Left lung (tissue), 10 donors: Measurements from ENCODE around the gene ADGRG2. TPM values are rescaled to one million over a fixed set of nuclear protein-coding genes. Genes with fewer than 3 reads are reported as not detected.
A peak's percentile ranks its signal among the peaks of the same experiment; 100 is the strongest.

Experiments used
- ATAC-seq: fragments of 200-7000 bp; cut with Tn5 transposase; one replicate; pipeline ENCODE4 v1.9.1; 2020; ENCODE audit warnings: moderate library complexity
- DNase-seq, 4 donors: peaks; one replicate each; pipeline ENCODE4 v3.0.0-alpha.2; 2013 to 2020
- H3K27ac ChIP-seq, 2 donors: fragments of 200-600 bp; sonication (generic) in 1 of 2; one replicate each; pipeline versions ENCODE4 v1.5.0 to v1.8.0; 2020 to 2021
- H3K27me3 ChIP-seq, 2 donors: fragments of 200-600 bp; sonication (generic) in 1 of 2; one replicate each; pipeline versions ENCODE4 v1.5.0 to v1.8.0; 2020 to 2021
- H3K36me3 ChIP-seq, 2 donors: fragments of 200-600 bp; sonication (generic) in 1 of 2; one replicate each; pipeline versions ENCODE4 v1.5.0 to v1.8.0; 2020 to 2021
- H3K4me1 ChIP-seq, 2 donors: fragments of 200-600 bp; one replicate each; pipeline ENCODE4 v1.8.0; 2021
- H3K4me3 ChIP-seq, 2 donors: fragments of 200-600 bp; sonication (generic) in 1 of 2; one replicate each; pipeline versions ENCODE4 v1.5.0 to v1.8.0; 2020 to 2021; ENCODE audit warnings: mild to moderate bottlenecking in 1 of 2
- H3K9me3 ChIP-seq, 2 donors: fragments of 200-600 bp; sonication (generic) in 1 of 2; one replicate each; pipeline versions ENCODE4 v1.5.0 to v1.8.0; 2020 to 2021
- CTCF ChIP-seq, 2 donors: fragments of 200-600 bp; sonication (generic) in 1 of 2; IDR thresholded peaks; one replicate each; pipeline versions ENCODE4 v1.5.0 to v1.8.0; 2021; ENCODE audit warnings: antibody characterized with exemption in 2 of 2
- intact Hi-C, 2 donors: fragments of 100-400 bp; cut with DNase I; formaldehyde crosslinking; loops; one replicate each; pipeline versions ENCODE4 v1.11.2 to v1.14.2; 2022
- polyA plus RNA-seq, 6 donors: library from polyadenylated mRNA; unstranded; fragments of 120-200 nt; gene quantifications; one replicate each; pipeline ENCODE4 v1.2.1, GENCODE V29; 2013; ENCODE audit not compliant: insufficient read length in 6 of 6
- total RNA-seq, 2 donors: library from RNA; stranded (reverse); fragmentation: NEBNext Ultra II Directional; extraction: Animal tissue kit (Norgen Biotek cat#: 25700); gene quantifications; one replicate each; pipeline ENCODE4 v1.2.1, GENCODE V29; 2021
- donor health status: DM: no; HTN: yes; CAD: no.
- donor health status: DM: no; HTN: no; CAD: no.

The ADGRG2 gene
- total and polyA plus RNA-seq, 8 donors, result 2.2 to 4.8 (median 2.7) TPM

GRCh38 chrX:18961686-18962085 is 160.6 kb downstream of the ADGRG2 start:
- H3K9me3 ChIP-seq, result no peaks in the 10 kb centered on the region
- H3K4me3 ChIP-seq, result no peak overlapping the region
- no peaks in the 10 kb centered on the region for H3K4me1 ChIP-seq
- H3K27ac ChIP-seq, result peak overlapping the region in 1 of 2 donors; percentile 61
- H3K36me3 ChIP-seq, result no peaks in the 10 kb centered on the region
- intact Hi-C loops, result no loop called here
- TF ChIP-seq CTCF (IDR thresholded peaks at IDR 0.05), result no peak
- H3K27me3 ChIP-seq, result no peaks in the 10 kb centered on the region
- DNase-seq, result no peak
- ATAC-seq, result no peak

- Histone ChIP-seq H3K27ac (peak overlapping the region in 1 of 2 donors; percentile 64), H3K27me3 (no peaks in the 10 kb centered on the region), H3K36me3 (no peaks in the 10 kb centered on the region), H3K4me1 (no peaks in the 10 kb centered on the region), H3K4me3 (no peak overlapping the region), H3K9me3 (no peaks in the 10 kb centered on the region)
- ATAC-seq (no peak), DNase-seq (no peak)
- TF ChIP-seq CTCF (IDR thresholded peaks at IDR 0.05), result no peak
- intact Hi-C loops, result no loop called here
Observed at GRCh38 chrX:18956303-18957032, 165.8 kb downstream of the ADGRG2 start.

GRCh38 chrX:18955676-18956075 is 166.6 kb downstream of the ADGRG2 start:
- no peaks in the 10 kb centered on the region for H3K4me1 ChIP-seq
- no peaks in the 10 kb centered on the region for H3K36me3 ChIP-seq
- peak overlapping the region in 1 of 2 donors; percentile 64 for H3K27ac ChIP-seq
- TF ChIP-seq CTCF (IDR thresholded peaks at IDR 0.05), result no peak
- DNase-seq, result no peak
- H3K27me3 ChIP-seq, result no peaks in the 10 kb centered on the region
- no peaks in the 10 kb centered on the region for H3K9me3 ChIP-seq
- intact Hi-C loops, result no loop called here
- ATAC-seq, result no peak
- H3K4me3 ChIP-seq, result no peak overlapping the region

GRCh38 chrX:18951032-18951431 is 171.2 kb downstream of the ADGRG2 start:
- DNase-seq (no peak), ATAC-seq (no peak)
- no peaks in the 10 kb centered on the region for H3K9me3 ChIP-seq
- H3K36me3 ChIP-seq, result no peaks in the 10 kb centered on the region
- no peak overlapping the region for H3K4me3 ChIP-seq
- intact Hi-C loops, result no loop called here
- no peak for TF ChIP-seq CTCF (IDR thresholded peaks at IDR 0.05)
- H3K4me1 ChIP-seq, result no peaks in the 10 kb centered on the region
- H3K27me3 ChIP-seq, result no peaks in the 10 kb centered on the region
- no peak overlapping the region for H3K27ac ChIP-seq

GRCh38 chrX:18949944-18950301 is 172.3 kb downstream of the ADGRG2 start:
- H3K27ac ChIP-seq, result no peak overlapping the region
- intact Hi-C loops, result no loop called here

More at GRCh38 chrX:18949944-18950301, 172.3 kb downstream of the ADGRG2 start:
- Histone ChIP-seq H3K36me3 (peaks cover 0 to 3% of the 10 kb centered on the region in 2 donors), H3K9me3 (no peaks in the 10 kb centered on the region), H3K27me3 (no peaks in the 10 kb centered on the region), H3K4me1 (no peaks in the 10 kb centered on the region), H3K4me3 (no peak overlapping the region)
- ATAC-seq (no peak), DNase-seq (no peak)
- no peak for TF ChIP-seq CTCF (IDR thresholded peaks at IDR 0.05)
